GM21825 (cell line): ENCODE results near the gene SMIM41.

Experiments used
- ATAC-seq: cut with Tn5 transposase; IDR thresholded peaks from one replicate; pipeline ENCODE4 v1.9.1; 2021; ENCODE audit warnings: mild to moderate bottlenecking, moderate library complexity; ENCODE audit not compliant: unreplicated experiment

Gene SMIM41

DNA sequence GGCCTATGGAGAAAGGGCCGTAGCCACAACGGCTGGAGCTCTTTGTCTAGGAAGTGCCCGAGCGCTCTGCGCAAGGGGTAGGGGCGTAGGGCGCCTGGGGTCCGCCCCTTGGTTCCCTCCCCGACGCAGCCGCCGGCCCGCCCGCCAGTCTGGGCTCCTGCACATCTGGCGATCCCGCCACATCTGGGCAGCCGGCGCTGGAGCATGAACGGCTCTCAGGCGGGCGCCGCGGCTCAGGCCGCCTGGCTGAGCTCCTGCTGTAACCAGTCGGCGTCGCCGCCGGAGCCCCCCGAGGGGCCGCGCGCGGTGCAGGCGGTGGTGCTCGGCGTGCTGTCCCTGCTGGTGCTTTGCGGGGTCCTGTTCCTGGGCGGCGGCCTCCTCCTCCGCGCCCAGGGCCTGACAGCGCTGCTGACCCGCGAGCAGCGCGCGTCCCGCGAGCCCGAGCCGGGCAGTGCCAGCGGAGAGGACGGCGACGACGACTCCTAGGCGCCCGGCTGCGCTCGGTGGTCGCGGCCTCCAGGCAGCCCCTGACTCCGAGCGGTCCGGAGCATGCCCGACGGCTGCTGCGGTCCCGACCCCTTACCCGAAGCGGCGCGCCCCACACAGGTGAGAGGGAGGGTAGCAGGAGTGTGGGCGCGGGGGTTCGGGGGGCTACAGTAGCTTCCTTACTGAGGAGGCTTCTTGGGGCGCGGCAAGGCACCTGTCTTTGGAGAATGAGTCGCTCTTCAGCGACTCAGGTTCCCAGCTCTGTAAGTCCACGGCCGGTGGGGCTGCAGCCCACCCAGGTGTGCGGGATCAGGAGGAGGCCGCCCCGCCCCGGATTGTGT is at the start of gene SMIM41:
SMIM41 (plus strand) TSS at position 129 of the 827 bp plus-strand sequence; CDS start at position 205, 76 bp downstream.
- ATAC-seq, result no peak

- ATAC-seq, result no peak
These were observed 47.1 kb upstream of the SMIM41 start for GRCh38 chr12:52032446-52032803.

DNA sequence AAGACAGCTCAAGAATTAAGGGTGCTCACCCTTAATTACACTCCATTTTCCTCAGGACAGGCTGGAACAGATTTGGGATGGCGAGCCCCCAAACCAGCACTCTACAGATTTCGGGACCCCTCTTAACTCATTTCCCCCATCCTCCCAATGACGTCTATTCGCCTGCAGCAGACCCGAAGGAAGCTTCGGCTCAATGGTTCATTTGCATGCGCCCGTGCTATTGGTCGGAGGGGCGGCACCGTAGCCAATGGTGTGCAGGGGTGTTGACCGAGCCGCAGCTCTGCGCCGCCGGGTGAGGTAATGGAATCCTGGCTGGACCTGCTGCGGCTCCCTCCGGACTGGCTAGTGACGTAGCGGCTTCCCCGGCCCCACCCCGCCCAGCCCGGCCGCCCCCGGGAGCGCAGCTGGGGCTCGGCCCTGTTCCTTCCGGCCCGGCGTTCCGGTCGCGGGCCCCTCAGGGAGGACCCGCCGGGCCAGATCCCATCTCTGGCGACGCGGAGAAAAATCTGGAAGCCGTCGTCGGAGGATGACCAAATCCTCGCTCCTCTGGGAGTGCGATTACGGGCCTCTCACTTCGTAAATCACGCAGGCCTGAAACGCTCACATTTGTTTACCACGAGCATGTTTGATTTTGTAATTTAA is 46.6 kb upstream of the SMIM41 start:
- ATAC-seq, result peak; percentile 85

GRCh38 chr12:52033446-52034140 is 45.9 kb upstream of the SMIM41 start:
- ATAC-seq, result no peak

DNA sequence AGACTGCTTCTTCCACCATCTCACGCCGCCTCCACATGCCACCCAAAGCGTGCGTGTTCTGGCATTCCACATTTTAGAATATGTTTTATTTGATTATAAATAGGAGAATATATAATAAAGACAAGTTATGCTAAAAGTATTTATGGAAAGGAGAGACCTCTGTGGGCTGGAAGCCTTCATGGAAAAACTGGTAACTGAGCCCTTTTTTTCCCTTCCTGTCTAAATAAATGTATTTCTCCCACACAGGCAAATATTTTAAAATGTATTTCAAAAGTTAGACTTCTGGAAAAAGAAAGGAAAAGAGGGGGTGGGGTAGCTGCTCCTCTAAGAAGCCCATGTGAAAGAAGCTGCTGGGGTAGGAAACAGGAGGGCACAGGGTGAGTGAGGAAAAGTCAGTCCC is 44.3 kb upstream of the SMIM41 start:
- ATAC-seq, result no peak

DNA sequence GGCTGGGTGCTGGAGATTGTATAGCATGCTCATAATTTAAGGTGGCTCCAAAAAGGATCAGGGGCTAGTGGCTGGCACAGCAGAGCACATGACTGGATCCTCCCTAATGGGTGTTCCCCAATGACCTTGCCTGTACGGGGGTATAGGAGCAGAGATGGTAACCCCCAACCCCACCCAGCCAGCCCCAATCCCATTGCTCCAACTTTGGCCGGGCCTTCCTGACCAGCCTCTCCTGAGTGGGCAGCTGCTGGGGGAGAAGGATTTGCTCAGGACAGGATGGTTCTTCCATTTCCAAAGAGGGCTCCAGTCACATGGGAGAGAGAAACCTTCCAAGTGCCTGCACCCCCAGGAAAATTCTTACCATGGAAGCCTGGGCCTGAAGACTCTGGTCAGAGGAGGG is 43.6 kb upstream of the SMIM41 start:
- no peak for ATAC-seq

- ATAC-seq, result peak; percentile 34
These were observed 42.8 kb upstream of the SMIM41 start for GRCh38 chr12:52036587-52037171.

DNA sequence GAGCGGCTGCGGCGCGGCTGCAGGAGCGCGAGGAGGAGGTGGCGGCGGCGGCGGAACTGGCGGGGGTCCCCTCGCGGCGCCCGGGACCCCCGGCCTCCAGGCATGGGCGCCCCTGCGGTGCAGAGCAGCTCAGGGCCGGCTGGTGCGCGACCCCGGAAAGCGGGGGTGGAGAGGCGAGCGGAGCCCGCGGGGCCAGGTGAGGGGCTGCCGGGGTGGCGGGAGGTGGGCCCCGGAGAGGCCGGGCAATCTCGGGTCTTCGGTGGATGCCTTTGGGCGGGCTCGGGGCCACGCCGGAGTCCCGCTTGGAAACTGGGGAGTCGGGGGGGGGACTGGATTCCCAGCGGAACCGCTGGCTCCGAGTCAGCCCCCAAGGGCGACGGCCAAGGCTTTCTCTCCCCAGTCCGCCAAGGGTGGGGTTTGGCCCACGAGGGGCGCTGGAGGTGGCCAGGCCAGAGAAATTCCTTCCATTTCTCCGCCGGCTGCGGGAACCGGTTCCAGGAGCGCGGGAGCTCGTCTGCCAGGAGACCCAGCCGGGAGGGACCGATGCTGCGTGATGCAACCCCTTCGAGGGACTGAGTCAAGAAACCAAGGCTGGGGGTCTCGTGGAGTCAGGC is 42.1 kb upstream of the SMIM41 start:
- ATAC-seq, result no peak

GRCh38 chr12:52038447-52038846 is 41.1 kb upstream of the SMIM41 start:
- no peak for ATAC-seq

DNA sequence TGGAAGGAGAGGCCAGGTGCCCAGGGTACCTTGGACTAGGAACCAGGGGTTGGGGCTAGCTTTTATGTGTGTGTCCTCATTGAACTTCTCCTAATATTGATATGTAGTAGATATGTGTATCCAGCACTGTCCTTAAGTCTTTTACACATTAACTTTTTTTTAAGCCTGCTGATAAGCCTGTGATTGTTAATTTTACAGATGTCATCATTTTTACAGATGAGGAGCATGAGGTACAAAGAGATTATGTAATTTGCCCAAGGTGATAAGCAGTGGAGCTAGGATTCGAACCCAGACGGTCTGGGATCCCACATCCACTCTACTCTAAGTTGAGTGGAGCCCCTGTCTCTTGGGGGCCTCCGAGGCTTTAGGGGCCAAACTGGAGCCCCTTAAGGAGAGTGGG is 38.5 kb upstream of the SMIM41 start:
- no peak for ATAC-seq

- ATAC-seq, result no peak
These were observed 37.8 kb upstream of the SMIM41 start for GRCh38 chr12:52041695-52042123.

- no peak for ATAC-seq
These were observed 36.7 kb upstream of the SMIM41 start for GRCh38 chr12:52042706-52043385.

- ATAC-seq, result no peak
These were observed 35.9 kb upstream of the SMIM41 start for GRCh38 chr12:52043386-52044212.

DNA sequence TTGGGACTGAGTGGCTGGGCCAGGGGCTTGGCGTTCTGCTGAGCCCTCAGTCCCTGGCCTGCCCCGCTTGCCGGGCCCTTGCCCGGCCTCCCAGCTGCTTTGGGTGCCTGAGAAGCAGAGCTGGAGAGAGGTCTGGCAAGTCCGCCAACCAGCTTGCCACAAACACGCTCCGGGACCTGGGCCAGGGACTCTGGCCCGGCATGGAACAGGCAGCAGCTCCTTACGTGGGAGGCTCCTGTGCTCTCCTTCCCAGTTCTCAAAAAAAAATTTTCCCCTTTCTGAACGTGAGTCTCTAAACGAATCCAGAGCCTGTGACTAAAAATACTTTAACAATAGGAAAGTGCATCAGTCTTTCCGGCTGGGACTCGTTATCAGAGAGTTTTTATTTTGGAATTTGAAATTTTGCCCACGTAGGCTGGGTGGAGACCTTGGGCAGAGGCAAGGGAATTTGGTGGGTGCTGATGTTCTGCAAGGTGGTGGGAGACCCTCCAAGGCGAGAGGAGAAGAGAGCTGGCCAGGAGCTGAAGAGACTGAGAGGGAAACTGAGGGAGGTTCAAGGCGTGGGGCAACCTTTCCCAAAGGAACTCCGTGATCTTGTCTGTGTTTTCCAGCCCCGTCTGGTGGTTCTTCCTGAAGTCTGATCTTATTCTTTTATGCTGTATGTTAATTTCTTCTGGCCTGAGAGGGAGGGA is 35.1 kb upstream of the SMIM41 start:
- ATAC-seq, result no peak

- ATAC-seq, result no peak
These were observed 33.7 kb upstream of the SMIM41 start for GRCh38 chr12:52045794-52046199.

DNA sequence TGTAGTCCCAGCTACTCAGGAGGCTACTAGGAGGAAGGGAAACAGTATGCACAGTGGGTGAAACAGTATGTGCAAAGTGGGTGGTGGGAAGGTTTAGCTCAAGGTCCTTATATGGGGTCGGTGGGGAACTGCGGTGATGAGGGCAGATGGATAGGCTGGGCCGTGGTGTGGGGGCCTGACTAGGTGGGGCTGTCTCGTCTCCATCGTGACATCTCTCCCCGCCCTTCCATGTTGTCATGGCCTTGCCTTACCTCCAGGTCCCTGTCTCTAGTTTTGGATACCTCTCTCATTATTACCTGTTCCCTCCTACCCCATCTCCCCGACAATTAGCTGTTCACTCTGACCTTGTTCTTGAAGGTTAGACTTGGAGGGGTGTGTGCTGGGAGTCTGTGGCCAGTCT is 32.6 kb upstream of the SMIM41 start:
- no peak for ATAC-seq

GRCh38 chr12:52049286-52049685 is 30.2 kb upstream of the SMIM41 start:
- no peak for ATAC-seq

DNA sequence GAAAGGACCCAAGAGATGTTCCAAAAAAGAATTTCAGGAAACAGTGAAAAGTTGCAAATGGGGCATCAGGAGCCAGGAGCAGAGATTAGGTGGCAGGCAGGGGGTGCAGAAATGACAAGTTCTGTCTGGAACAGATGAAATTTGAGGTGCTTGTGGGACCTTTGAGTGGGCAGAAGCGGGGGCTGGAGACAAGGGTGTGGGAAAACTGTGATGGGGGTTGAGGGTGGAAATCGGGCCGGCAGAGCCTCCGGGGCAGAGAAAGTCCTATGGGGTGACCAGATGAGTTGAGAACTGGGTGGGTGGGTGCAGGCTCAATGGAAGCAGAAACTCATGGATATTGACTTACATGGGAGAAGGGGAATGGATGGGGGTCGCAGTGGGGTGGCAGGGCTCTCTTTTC is 29.8 kb upstream of the SMIM41 start:
- ATAC-seq, result no peak
